GM12873 (cell line): ENCODE results near the gene RELA.

Source experiments
- TF ChIP-seq, protein P1 (sequence below): IDR thresholded peaks from 2 replicates; pipeline ENCODE4 v1.5.1; 2012; ENCODE audit warnings: low read depth, mild to moderate bottlenecking, moderate library complexity, low read length, control low read depth; ENCODE audit not compliant: insufficient read depth; ENCODE audit errors: missing control alignments

Gene RELA

DNA sequence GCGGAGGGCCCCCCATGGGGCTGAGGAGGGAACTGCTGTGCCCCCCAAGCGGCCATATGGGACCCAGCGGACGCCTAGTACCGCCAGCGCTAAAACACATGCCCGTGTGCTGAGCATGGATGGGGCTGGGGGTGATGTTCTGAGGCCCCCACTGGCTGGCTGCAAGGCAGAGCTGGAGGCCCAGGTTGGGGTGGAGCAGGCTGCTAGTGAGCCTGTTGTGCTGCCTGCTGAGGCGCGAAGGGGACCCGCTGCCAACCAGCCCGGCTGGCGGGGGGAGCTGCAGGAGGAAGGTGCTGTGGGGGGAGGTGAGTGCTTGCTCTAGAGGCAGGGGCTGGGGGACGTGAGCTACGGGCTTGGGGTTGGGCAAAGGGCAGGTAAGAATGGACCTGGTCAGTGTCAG lies 44.0 kb downstream of the RELA start:
- TF ChIP-seq, protein P1, sequence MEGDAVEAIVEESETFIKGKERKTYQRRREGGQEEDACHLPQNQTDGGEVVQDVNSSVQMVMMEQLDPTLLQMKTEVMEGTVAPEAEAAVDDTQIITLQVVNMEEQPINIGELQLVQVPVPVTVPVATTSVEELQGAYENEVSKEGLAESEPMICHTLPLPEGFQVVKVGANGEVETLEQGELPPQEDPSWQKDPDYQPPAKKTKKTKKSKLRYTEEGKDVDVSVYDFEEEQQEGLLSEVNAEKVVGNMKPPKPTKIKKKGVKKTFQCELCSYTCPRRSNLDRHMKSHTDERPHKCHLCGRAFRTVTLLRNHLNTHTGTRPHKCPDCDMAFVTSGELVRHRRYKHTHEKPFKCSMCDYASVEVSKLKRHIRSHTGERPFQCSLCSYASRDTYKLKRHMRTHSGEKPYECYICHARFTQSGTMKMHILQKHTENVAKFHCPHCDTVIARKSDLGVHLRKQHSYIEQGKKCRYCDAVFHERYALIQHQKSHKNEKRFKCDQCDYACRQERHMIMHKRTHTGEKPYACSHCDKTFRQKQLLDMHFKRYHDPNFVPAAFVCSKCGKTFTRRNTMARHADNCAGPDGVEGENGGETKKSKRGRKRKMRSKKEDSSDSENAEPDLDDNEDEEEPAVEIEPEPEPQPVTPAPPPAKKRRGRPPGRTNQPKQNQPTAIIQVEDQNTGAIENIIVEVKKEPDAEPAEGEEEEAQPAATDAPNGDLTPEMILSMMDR = no peak

DNA sequence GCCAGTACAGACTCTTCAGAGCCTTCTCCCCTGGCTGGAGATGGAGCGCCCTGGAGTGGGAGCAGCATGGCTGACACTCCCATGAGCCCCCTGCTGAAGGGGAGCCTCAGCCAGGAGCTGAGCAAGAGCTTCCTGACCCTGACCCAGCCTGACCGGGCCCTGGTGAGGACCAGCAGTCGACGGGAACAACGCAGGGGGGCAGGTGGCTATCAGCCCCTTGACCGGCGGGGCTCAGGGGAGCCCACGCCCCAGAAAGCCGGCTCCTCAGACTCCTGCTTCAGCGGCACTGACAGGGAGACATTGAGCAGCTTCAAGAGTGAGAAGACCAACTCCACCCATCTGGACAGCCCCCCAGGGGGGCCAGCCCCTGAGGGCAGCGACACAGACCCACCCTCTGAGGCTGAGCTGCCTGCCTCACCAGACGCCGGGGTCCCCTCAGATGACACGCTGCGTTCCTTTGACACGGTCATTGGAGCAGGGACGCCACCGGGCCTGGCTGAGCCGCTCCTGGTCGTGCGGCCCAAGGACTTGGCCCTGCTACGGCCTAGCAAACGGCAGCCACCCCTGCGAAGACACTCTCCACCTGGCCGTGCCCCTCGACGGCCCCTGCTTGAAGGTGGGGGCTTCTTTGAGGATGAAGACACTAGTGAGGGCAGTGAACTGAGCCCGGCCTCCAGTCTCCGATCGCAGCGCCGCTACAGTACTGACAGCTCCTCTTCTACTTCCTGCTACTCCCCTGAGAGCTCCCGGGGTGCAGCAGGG lies 44.5 kb downstream of the RELA start:
- TF ChIP-seq, protein P1 = no peak

DNA sequence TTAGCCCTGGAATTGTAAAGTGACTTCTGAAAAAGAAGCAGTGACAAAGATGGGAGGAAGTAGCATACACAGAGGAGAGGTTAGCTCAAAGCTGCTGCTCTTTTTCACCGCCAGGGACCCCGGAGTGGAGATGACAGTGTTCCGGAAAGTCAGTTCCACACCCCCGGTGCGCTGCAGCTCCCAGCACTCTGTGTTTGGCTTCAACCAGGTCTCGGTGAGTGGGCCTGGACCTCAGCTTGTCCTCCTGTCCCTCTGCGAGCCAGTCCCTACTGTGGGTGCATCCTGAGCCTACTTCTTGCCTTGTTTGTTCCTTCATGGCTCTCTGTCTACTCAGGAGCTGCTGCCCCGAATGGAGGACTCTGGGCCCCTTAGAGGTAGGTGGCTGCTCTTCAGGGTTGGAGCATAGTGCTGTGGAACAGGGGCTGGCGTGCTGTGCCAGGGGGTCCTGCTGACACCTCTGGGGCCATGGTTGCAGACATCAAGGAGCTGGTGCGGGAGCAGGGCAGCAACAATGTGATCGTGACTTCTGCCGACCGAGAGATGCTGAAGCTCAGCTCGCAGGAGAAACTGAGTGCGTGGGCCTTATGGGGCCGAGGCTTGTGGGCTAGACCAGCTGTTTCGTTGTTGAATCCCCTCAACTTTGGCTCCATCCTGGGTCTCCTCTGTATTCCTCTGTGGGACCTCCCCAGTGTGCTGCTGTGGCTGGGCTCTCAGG lies 45.4 kb downstream of the RELA start:
- TF ChIP-seq, protein P1 = no peak

DNA sequence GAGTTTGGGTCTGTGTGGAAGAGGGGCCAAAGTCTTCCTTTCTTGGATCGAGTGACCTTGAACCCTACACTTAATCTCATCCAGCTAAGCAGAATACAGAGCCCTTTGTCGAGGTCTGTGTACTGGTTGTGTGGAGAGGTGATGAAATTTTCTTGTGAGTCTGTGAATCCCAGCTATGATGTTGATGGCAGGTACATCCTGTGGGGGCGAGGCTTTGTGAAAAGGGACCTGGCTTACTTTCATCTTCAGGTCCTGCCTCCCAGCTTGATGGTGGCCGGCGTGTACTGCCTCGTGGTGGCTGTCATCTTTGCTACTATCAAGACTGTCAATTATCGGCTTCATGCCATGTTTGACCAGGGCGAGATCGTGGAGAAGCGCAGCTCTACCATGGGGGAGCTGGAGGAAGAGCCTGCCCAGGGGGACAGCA lies 46.1 kb downstream of the RELA start:
- TF ChIP-seq, protein P1 = no peak

DNA sequence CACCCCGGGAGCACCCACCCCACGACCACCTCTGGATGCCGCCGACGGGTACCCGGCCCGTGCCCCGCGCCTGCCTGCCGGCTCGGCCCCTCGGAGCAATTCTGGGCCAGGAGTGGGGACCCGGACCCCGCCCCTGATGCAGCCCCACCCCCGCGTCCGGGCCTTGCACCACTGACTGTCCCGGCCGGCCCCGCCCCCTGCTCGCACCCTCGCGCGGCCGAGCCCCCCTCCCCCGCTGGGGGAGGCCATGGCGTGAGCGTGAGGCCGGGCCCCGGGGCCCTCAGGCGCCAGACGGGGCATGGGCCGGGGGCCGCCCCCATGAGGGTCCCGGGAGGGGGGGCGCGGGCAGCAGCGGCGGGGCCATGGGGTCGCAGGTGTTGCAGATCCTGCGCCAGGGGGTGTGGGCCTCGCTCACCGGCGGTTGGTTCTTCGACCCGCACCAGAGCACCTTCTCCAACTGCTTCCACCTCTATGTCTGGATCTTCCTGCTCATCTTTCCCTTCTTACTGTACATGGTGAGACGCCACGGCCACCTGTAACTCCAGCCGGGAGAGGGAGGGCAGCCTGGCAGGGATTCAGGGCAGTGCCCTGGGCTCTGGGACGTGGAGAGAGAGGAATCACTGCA lies 46.7 kb downstream of the RELA start:
- TF ChIP-seq, protein P1 = no peak

DNA sequence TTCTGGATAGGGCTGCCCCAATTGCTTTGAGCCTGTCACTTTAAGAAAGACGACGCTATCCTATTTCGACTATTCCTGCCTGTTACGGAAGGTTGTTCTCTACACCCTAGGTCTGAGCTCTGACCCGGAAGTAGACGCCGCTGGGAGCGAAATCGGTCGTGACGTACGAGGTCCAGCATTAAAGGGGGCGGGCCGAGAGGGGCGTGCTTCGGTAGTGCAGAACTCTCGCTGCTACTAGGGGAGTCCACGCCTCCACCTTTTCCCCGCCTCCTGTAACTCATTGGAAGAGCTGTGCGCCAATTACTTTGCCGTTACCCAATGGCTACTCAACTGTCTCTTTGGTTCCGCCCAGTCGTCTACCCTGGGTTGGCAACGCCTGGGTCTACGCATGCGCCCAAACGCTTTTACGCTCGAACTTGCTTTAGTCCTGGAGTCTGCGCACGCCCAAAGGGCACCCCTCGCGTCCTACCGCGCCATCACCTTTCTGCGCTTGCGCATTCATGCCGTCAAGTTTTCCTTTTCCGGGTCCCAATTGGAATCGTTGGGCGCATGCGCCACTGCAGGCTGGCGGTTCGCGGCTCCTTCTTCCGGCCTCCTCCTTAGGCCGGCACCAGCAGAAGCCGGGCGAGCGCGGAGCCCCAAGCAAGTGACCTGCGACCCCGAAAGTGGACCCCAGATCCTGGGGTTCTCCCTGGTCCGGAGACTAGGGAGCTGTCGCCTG lies 47.3 kb downstream of the RELA start, which contains the start of gene PCNX3:
TSS of gene PCNX3 (plus strand) at position 548 of the 721 bp plus-strand sequence. CDS start 536 bp downstream, outside the sequence.
- TF ChIP-seq, protein P1 = no peak
